ENCODE measurements around the gene WFDC5. TPM values are rescaled to one million over a fixed set of nuclear protein-coding genes. Genes with fewer than 3 reads are reported as not detected.

Gene WFDC5
- total and polyA plus RNA-seq, 2 experiments from 2014 or later, result not detected

- Mint-ChIP-seq H3K9me3 (peaks cover 4% of the 10 kb centered on the region; the same call in 2 of the 3 replicates), H3K27me3 (ENCODE audit: insufficient read depth, low read depth, poor library complexity) (peaks cover 42% of the 10 kb centered on the region), H3K36me3 (ENCODE audit: low read depth) (peaks cover 3% of the 10 kb centered on the region; the same call in 1 of the 3 replicates), H3K4me3 (peak overlapping the region; percentile 50), H3K27ac (no peak overlapping the region), H3K4me1 (peaks cover 6% of the 10 kb centered on the region; the same call in 2 of the 3 replicates)
- no peaks in the 10 kb centered on the region for H3K9me2 ChIP-seq (ENCODE audit: insufficient read depth)
- H3K27ac ChIP-seq (ENCODE audit: low read depth), result no peak overlapping the region
- no peaks in the 10 kb centered on the region for H3K36me3 ChIP-seq (ENCODE audit: insufficient read depth)
- H3K4me3 ChIP-seq, result peak overlapping the region; percentile 45; the same call in 1 of the 2 replicates
- H3K79me2 ChIP-seq (replicated peaks; ENCODE audit: insufficient read depth), result no peaks in the 10 kb centered on the region
- DNase-seq (ENCODE audit: low spot score) (peak; percentile 72), ATAC-seq (peak; percentile 37)
- peaks cover 5% of the 10 kb centered on the region; the same call in 1 of the 2 replicates for H3K4me1 ChIP-seq (ENCODE audit: insufficient read depth)
- no peaks in the 10 kb centered on the region for H4K20me1 ChIP-seq (replicated peaks; ENCODE audit: insufficient read depth)
- H3K27me3 ChIP-seq (ENCODE audit: insufficient read depth), result peaks cover 55% of the 10 kb centered on the region
- H3K4me2 ChIP-seq, result no peak overlapping the region
- TF ChIP-seq POLR2AphosphoS5 (IDR thresholded peaks at IDR 0.05; ENCODE audit: low read depth), result no peak
- no peak for TF ChIP-seq JUNB (IDR thresholded peaks at IDR 0.05; ENCODE audit: unreplicated experiment)
- TF ChIP-seq CREB1 (CRISPR knock-in tag; IDR thresholded peaks at IDR 0.05; ENCODE audit: low read depth), result peak; percentile 20; the same call in 1 of the 2 replicates
- peak; percentile 33 to 63 for TF ChIP-seq CTCF (conservative IDR thresholded peaks at IDR 0.05; ENCODE audit: low read depth in 2 of 2)
- peak overlapping the region; percentile 85 for H2AFZ ChIP-seq
- H3F3A ChIP-seq (replicated peaks; ENCODE audit: low read depth), result peaks cover 5% of the 10 kb centered on the region; the same call in 1 of the 2 replicates
Observed at GRCh38 chr20:45097485-45098102, 17.4 kb downstream of the WFDC5 start.

GRCh38 chr20:45096781-45097180 is 18.2 kb downstream of the WFDC5 start:
- Mint-ChIP-seq H3K9me3 (peaks cover 4% of the 10 kb centered on the region; the same call in 2 of the 3 replicates), H3K27ac (no peak overlapping the region), H3K27me3 (ENCODE audit: insufficient read depth, low read depth, poor library complexity) (peaks cover 42% of the 10 kb centered on the region), H3K4me3 (no peak overlapping the region), H3K36me3 (ENCODE audit: low read depth) (peaks cover 3% of the 10 kb centered on the region; the same call in 1 of the 3 replicates), H3K4me1 (peaks cover 6% of the 10 kb centered on the region; the same call in 2 of the 3 replicates)
- no peak for TF ChIP-seq ZNF462 (CRISPR knock-in tag; IDR thresholded peaks at IDR 0.05)
- H3K27ac ChIP-seq (ENCODE audit: low read depth), result no peak overlapping the region
- H3K9me2 ChIP-seq (ENCODE audit: insufficient read depth), result no peaks in the 10 kb centered on the region
- H3K79me2 ChIP-seq (replicated peaks; ENCODE audit: insufficient read depth), result no peaks in the 10 kb centered on the region
- peaks cover 5% of the 10 kb centered on the region; the same call in 1 of the 2 replicates for H3F3A ChIP-seq (replicated peaks; ENCODE audit: low read depth)
- H3K4me2 ChIP-seq, result no peak overlapping the region
- DNase-seq (ENCODE audit: low spot score), result no peak
- peaks cover 5% of the 10 kb centered on the region for H3K4me1 ChIP-seq (ENCODE audit: insufficient read depth)
- H4K20me1 ChIP-seq (replicated peaks; ENCODE audit: insufficient read depth), result no peaks in the 10 kb centered on the region
- H2AFZ ChIP-seq, result no peak overlapping the region
- peaks cover 54% of the 10 kb centered on the region for H3K27me3 ChIP-seq (ENCODE audit: insufficient read depth)
- no peaks in the 10 kb centered on the region for H3K36me3 ChIP-seq (ENCODE audit: insufficient read depth)
- no peak for ATAC-seq
- H3K4me3 ChIP-seq, result no peak overlapping the region
